Fibroblast of peridontal ligament (primary cell): Measurements from ENCODE around the gene ENTPD7.
"Not testable (repeated sequence)": the region's sequence is repeated elsewhere in the genome, so short reads cannot be mapped to it uniquely, and the experiment has no call there.

Experiments used
- DNase-seq: peaks from one replicate; pipeline ENCODE4 v3.0.0-alpha.2; 2010; ENCODE audit errors: extremely low read depth

The ENTPD7 gene, protein sequence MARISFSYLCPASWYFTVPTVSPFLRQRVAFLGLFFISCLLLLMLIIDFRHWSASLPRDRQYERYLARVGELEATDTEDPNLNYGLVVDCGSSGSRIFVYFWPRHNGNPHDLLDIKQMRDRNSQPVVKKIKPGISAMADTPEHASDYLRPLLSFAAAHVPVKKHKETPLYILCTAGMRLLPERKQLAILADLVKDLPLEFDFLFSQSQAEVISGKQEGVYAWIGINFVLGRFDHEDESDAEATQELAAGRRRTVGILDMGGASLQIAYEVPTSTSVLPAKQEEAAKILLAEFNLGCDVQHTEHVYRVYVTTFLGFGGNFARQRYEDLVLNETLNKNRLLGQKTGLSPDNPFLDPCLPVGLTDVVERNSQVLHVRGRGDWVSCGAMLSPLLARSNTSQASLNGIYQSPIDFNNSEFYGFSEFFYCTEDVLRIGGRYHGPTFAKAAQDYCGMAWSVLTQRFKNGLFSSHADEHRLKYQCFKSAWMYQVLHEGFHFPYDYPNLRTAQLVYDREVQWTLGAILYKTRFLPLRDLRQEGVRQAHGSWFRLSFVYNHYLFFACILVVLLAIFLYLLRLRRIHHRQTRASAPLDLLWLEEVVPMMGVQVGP

DNA sequence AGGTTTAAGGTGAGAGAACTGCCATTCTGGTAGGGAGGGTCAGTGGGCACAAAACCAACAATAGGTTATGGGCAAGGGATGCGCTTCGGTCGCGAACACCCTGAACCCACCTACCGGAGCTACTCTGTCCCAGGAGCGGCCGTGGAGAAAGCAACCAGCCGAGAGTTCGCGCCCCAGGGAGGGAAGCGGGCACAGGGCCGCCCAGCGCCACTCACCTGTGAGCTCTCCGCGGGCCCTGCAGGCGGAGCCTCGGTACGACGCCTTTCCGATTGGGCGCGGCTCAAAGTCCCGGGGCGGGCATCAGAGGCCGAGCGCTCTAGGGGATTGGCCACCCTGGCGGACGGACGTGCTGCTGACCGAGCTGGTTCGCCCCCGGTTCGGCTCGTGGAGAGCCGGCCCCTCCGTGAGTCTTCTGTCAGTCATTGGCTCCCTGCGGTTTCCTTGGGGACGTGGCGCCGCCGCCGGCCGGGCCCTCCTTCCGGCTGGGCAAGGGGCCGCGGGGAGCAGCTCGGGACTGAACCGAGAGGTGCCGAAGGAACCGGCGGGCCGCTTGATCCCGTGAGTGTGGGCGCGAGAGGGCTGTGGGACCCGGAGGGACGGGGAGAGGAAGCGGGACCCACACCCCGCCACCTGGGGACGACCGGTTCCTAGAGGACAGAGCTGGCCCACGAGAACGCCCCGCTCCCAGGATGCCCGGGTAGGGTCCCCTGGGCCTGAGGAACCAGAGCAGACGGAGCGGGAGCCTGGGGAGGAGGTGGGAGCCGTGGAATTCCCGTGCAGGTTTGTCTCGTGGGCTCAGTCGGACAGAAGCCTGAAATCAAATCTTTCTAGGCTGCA lies at the start of gene ENTPD7:
Gene ENTPD7 (plus strand): TSS at position 479 of the 837 bp plus-strand sequence. CDS start 448 bp downstream, outside the sequence.
- DNase-seq, result peak; percentile 91

DNA sequence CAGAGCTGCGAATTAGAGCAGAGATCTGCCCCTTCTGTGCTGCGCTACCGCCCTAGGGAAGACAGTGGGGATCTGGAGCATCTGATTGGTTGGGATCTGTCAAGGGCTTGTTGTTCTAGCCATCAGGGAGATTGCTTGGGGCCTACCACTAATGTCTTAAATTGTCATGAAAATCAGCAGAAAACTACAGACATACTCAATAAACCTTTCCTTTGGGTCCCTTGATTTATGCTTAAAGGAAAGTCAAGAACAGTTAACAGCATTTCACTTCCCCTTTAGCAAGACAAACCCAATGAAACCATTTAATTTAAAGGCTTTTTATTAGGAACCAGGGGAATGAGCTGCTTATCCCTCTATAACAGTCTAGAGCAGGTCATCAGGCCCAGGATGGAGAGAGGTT lies 49.1 kb upstream of the ENTPD7 start:
- DNase-seq, result no peak

DNA sequence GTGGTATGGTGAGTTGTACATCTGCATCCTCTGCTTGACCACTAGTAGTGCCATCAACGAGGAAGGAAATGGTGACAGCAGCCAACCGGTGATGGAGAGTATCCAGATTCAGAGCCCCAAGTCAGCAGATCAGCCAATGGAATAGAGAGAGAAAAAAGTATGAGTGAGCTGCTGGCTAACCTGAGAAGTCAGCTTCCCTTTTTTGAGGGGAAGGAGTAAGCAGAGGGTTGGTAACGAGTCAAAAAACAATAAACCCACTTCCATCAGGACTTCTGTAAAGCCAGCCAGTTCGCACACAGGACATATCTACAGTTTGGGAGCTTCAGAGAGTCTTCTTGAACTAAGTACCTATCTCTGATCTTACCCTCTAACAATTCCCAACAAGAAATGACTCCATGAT lies 48.0 kb upstream of the ENTPD7 start:
- no peak for DNase-seq

DNA sequence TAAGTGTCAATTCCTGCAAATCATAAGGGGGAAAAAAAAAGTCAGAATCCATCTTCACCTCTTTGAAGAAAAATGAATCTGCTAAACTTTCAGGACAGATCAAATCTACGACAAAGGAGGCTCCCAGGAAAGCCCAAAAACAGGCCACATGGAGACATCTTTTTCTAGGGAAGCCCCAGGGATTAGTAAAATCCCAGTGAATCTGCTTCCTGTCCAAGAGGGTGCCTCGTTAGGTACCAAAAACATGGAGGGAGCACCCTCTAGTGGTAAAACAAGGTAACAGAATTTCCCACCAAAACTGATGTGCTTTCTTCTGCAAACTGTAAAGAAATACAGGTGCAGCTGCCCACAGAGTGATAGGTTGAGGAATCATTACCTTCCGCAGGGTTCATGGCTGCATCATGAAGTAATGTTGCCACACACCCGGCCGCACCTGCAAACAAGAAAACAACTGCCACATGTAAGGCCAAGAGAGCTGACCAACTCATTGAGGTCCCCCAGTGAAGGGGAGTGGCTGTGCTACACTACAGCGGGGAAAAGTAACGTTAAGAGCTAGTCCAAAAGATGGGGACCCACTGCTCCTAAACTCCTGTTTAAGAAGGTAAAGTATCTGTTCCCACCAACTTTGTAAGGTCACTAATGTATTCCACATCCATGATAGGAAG lies 47.0 kb upstream of the ENTPD7 start:
- peak; percentile 70 for DNase-seq

DNA sequence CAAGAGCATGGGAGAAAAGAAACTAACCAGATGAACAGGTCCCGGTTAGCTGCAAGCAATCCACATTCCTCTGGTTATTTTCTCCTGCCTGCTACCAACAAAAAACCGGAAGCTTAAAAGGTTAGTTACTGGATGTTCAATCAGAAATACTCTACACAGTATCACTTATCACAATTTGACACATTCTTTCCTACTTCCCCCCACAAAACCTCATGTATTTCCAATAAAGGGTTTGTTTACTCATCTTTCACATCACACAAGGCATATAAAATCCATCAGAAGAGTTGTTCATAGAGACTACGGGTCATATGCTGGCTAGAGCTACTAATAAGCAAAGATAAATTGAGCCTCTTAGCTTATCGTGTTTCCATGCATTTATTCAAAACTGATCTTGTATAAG lies 43.9 kb upstream of the ENTPD7 start:
- no peak for DNase-seq

DNA sequence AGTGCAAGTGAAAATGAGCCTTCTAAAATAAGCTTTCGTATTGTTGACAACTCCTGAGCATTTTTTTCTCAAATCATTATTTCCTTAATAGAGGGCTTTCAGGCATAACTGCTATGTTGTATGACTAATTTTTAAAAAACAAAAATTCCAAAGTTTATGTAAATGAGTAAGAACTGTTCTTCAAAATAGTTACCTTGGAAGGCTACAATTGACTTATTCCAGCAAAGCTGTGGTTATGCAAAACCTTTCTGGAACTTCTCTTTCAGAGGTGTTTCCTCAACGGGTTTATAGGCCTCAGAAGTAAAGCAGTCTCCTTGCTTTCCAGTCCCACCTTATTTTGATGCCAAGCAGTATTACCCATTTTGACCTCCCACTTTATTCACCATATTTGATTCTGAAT lies 41.6 kb upstream of the ENTPD7 start:
- no peak for DNase-seq

DNA sequence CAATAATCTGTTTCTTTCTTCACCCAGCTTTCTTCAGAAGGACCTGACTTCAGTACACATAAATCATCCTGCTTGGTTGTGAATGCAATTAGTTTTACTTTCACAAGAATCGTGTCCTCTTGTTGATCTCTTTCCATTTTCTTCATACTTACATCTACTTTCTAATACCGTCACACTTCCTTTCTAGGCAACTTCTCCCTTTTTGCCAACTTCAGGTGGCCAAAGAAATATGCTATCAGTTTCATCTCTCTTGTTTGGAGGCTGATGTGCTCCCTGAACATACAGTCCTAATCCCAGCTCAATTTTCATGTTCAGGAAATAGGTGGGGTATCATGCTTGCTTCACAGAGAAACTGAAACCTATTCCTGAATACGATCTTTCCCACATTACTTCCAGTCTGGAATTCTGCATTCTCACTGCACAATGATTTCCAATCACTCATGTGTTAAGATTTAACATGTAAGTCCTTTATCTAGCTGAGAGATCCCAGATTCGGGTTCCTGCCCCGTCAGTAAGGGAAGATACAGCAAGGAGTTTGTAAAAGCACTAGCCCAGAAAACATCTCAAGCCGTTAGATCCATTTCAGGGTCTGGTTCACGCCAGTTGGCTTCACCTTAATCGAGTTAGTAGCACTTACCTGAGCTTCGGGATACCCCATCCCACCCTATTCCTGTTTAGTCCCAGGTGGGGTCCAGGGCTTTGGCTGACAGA lies 40.1 kb upstream of the ENTPD7 start:
- peak; percentile 47 for DNase-seq

DNA sequence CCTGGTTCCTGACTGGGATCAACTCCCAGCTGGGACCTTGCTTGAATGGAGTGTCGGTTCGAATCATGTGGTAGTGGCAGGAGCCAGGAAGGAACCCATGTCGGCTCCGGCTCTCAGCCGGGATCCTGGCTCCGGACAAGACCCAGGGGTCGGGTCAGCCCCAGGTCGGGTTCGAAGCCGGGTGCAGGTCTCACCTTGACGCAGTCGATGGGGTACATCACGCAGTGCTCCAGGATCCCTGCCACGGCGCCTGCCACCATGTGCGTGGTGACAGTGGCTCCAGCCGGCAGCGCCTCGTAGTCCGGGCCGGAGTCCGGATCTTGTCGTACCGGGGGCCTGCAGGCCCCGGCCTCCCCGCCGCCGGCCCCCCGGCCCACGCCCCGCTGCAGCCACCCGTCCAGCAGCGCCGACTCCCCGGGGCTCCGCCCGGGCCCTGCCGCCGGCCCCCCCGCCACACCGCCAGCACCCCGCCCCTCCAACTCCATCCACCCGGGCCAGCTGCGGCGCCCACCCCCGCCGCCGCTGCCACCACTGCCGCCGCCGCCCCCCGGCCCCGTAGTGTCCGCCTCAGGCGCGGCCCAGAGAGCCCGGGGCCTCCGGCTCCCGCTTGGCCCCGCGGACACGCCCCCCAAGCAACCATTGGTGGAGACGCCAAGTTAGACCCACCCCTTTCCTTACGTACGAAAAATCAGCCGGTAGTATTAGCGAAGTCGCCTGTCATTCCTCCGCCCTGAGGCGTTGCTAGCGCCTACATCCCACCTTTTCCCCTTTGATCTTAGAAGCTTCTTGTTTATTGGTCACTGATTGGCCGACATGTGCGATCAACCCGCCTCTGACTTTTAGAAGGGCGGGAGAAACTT lies 39.2 kb upstream of the ENTPD7 start, which contains the start of gene SLC25A28:
Gene SLC25A28 (minus strand): TSS at position 589 of the 860 bp plus-strand sequence. CDS start 104 bp downstream, at position 485.
- peak; percentile 100 for DNase-seq

DNA sequence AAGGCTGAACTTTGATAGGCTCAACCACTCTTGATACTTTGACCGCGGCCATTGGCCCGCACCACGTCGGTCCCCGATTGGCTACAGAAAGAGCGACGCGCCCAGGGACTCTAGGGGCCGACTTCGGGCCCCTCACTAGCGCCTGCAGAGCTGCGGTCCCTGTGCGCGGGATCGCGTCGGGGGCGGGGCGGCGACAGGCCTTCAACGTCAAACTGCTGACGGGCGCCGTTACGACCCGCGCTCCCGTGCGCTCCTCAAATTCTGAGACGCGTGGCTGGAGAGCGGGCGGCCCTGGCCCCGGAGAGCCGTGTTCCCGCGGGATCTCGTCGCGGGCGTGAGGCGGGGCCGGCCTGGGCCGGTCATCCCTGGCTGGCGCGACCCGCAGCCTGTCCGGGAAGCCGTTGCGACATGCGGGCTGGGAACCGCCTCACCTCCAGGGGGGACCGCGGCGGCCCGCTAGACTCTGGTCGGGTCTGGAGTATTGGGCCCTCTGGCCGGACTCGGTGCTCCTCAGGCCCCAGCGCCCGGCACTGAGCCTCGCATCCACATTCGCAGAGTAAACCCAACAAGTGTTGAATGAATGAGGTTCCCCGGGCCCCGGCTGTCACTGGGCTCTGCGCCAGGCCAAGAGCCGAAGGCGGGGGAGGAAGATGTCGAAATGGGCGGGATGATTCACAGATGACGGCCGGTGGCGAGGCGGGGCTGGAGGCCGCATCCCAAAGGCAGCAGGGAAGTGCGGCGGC lies 38.4 kb upstream of the ENTPD7 start:
- DNase-seq, result peak; percentile 94

DNA sequence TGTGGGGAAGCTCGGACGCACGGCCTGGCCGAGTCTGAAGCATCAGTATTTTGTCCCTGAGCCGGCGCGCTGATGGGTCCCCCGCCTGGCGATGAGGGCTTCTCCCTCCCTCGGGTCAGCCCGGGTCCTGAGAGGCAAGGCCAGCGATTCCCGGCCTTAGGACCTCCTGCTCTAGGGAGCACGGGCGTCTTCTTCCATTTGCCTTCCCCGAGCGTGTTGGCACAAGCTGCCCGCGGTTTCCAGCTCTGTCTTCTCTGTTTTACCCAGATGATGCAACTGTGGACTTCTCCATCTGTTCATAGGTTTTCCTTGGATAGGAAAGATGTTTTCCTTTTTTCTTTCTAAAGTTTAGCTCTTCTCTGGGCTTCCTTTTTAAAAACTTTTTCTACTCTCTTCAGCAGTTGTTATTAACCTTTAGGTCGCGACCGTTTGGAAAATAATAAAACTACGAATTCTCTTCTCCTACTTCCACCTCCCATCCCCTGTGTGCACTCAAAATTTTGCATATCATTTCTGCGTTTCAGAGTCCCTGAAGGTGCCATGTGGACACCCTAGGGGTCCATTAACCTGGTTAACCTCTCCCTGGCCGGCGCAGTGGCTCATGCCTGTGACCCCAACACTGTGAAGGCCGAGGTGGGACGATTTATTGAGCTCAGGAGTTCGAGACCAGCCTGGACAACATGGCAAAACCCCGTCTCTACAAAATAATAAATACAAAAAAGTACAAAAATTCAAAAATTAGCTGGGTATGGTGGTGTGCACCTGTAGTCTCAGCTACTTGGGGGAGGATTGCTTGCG lies 37.7 kb upstream of the ENTPD7 start:
- peak; percentile 88 for DNase-seq

DNA sequence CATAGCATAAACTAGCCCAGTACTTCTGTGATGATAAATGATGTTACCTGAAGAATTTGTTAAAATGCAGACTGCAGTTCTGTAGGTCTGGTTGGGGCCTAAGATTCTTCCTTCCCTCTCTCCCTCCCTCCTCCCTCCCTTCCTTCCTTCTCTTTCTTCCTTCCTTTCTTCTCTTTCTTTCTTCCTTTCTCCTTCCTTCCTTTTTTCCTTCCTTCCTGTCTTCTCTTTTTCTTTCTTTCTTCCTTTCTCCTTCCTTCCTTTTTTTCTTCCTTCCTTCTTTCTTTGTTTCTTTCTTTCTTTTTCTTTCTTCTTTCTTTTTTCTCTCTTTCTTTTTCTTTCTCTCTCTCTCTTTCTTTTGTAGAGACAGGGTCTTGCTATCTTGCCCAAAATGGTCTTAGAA lies 35.4 kb upstream of the ENTPD7 start:
- no peak for DNase-seq

DNA sequence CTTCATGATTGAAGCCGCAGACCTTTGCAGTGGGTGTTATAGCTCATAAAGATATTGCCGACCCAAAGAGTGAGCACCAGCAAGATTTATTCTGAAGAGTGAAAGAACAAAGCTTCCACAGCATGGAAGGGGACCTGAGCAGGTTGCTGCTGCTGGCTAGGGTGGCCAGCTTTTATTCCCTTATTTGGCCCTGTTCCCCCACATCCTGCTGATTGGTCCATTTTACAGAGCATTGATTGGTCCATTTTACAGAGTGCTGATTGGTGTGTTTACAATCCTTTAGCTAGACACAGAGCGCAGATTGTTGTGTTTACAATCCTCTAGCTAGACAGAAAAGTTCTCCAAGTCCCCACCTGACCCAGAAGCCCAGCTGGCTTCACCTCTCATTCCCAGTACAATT lies 34.2 kb upstream of the ENTPD7 start:
- not testable (repeated sequence) for DNase-seq

DNA sequence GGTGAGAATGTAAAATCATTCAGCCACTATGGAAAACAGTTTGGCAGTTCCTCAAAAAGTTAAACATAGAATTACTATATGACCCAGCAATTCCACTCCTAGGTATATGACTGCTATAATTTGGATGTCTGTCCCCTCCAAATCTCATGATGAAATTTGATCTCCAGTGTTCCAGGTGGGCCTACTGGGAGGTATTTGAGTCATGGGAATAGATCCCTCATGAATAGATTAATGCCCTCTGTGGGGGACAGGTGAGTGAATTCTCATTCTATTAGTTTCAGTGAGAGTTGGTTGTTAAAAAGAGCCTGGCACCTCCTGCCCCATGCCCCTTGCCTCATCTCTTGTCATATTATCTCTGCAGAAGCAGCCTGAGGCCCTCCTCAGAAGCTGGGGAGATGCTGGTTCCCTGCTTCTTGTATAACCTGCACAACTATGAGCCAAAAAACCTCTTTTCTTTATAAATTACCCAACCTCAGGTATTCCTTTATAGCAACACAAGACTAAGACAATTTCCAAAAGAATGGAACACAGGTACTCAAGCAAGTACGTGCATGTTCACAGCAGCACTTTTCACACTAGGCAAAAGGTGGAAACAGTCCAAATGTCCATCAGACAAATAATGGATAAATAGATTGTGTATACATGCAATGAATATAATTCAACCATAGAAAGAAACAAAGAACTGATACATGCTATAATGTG lies 30.2 kb upstream of the ENTPD7 start:
- DNase-seq, result no peak

DNA sequence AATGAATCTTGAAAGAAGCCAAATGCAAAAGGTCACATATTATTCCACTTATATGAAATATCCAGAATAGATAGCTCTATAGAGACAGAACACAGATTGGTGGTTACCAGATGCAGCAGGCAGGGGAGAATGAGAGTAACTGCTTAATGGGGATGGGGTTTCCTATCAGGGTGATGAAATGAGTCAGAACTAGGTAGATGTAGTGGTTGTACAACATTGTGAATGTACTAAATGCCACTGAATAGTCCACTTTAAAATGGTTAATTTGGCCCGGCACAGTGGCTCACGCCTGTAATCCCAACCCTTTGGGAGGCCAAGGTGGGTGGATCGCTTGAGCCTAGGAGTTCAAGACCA lies 29.7 kb upstream of the ENTPD7 start:
- DNase-seq, result no peak

DNA sequence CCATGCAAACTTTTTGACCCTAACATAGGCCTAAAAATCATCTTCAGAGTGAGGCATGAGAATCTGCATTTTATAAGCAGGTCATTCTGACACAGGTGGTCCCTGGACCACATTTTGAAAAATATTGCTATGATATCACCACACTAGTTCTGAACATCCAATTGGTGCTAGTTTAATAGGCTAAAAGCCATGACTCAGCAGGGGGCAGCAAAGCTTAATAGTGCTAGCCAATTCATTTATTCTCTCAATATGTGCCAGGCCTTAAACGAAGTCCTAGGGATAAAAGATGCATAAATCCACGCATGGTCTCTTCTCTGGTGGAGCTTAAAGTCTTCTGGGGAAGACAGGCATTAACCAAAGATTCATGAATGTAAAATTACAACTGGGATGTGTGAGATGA lies 28.9 kb upstream of the ENTPD7 start:
- DNase-seq, result peak; percentile 81

DNA sequence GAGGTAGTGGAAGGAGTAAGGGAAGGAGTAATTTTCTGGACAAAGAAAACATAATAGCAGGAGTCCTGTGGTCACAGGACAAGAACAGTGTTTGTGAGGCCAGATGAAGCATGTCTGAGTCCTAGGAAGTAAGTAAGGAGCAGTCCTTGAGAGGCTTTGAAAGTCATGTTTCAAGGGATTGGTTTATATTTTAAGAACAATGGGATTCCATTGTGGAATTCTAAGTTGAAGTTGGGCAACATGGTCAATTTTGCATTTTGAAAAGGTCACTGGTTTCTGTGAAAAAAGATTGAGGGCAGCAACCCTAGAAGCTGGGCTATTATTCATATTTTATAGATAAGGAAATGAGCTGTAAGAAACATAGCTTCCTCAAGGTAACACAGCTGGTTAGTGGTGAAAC lies 28.3 kb upstream of the ENTPD7 start:
- peak; percentile 33 for DNase-seq

DNA sequence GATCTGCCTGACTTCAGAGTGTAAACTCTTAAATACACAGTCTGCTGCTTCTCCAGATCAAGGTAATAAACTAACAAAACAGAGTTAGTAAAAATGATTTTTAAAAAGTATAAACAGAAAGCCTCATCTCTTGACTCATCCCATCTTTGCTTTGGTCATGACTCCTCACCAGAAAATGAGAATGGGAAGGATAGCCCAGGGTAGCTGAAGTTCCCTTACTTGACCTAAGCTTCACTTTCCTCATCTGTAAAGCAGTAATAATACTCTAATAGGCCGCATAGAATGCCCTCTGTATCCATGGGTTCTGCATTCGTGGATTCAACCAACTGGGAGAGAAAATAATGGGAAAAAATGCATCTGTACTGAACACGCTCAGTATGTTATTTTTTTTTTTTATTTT lies 27.8 kb upstream of the ENTPD7 start:
- peak; percentile 50 for DNase-seq

DNA sequence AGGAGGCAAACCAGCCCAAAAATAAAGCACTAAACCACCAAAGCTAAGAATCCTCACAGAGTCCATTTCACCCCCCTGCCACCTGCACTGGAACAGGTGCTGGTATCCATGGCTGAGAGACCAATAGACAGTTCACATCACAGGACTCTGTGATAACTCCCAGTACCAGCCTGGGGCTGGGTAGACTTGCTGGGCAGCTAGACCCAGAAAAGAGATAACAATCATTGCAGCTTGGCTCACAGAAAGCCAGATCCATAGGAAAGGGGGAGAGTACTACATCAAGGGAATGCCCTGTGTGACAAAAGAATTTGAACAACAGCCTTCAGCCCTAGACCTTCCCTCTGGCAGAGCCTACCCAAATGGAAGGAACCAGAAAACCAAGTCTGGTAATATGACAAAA lies 25.5 kb upstream of the ENTPD7 start:
- no peak for DNase-seq
